Large intestine (tissue), 3 donors: ENCODE measurements around the gene ADGRG3. TPM values are rescaled to one million over a fixed set of nuclear protein-coding genes. Genes with fewer than 3 reads are reported as not detected.
"Not testable (repeated sequence)": the region's sequence is repeated elsewhere in the genome, so short reads cannot be mapped to it uniquely, and the experiment has no call there.

Experiments
- DNase-seq, 2 donors: peaks; one replicate each; pipeline versions ENCODE4 v3.0.0 to v3.0.0-alpha.2; 2013
- H3K27ac ChIP-seq: one replicate; pipeline ENCODE4 v1.5.1; 2013; ENCODE audit warnings: low read length
- H3K27me3 ChIP-seq: 2 replicates; pipeline ENCODE4 v1.6.1; 2013; ENCODE audit warnings: low read length; ENCODE audit not compliant: control insufficient read depth, insufficient read depth
- H3K36me3 ChIP-seq: 2 replicates; pipeline ENCODE4 v1.6.1; 2013; ENCODE audit warnings: low read length; ENCODE audit not compliant: control insufficient read depth, insufficient read depth
- H3K4me1 ChIP-seq: one replicate; pipeline ENCODE4 v1.6.1; 2013; ENCODE audit warnings: low read length; ENCODE audit not compliant: control insufficient read depth, insufficient read depth
- H3K4me3 ChIP-seq: one replicate; pipeline ENCODE4 v1.5.1; 2013; ENCODE audit warnings: low read length
- H3K9me3 ChIP-seq: one replicate; pipeline ENCODE4 v1.6.1; 2013; ENCODE audit warnings: mild to moderate bottlenecking, low read depth, low read length, moderate library complexity; ENCODE audit not compliant: control insufficient read depth
- WGBS: methylation state at CpG from one replicate; pipeline ENCODE4 v1.1.5; 2013; ENCODE audit warnings: low lambda C conversion rate; ENCODE audit not compliant: insufficient coverage; 5-methylcytosine and 5-hydroxymethylcytosine counted together
- polyA plus RNA-seq: library from polyadenylated mRNA; unstranded; fragments of 120-200 nt; gene quantifications from one replicate; pipeline ENCODE4 v1.2.1, GENCODE V29; 2013

ADGRG3 gene
- polyA plus RNA-seq, 1 donor: 1.7 TPM

GRCh38 chr16:57665541-57665940 lies 2.6 kb upstream of the ADGRG3 start:
- Histone ChIP-seq H3K9me3 (no peaks in the 10 kb centered on the region), H3K36me3 (peaks cover 44% of the 10 kb centered on the region), H3K4me1 (no peaks in the 10 kb centered on the region), H3K4me3 (no peak overlapping the region), H3K27me3 (no peaks in the 10 kb centered on the region), H3K27ac (no peak overlapping the region)
- WGBS: no CpG with 5 or more reads among the region's 4 CpGs
- DNase-seq: no peak

GRCh38 chr16:57666353-57667047 lies 1.6 kb upstream of the ADGRG3 start:
- no peak for DNase-seq
- Histone ChIP-seq H3K36me3 (peaks cover 36% of the 10 kb centered on the region), H3K4me3 (no peak overlapping the region), H3K9me3 (no peaks in the 10 kb centered on the region), H3K27ac (no peak overlapping the region), H3K27me3 (no peaks in the 10 kb centered on the region), H3K4me1 (no peaks in the 10 kb centered on the region)
- WGBS: no CpG with 5 or more reads among the region's 11 CpGs

GRCh38 chr16:57667048-57667525 lies 1.0 kb upstream of the ADGRG3 start:
- no peak overlapping the region for H3K4me3 ChIP-seq
- WGBS: no CpG with 5 or more reads among the region's 5 CpGs

GRCh38 chr16:57667526-57668262 lies 412 bp upstream of the ADGRG3 start:
- Histone ChIP-seq H3K36me3 (peaks cover 24% of the 10 kb centered on the region), H3K9me3 (no peaks in the 10 kb centered on the region), H3K4me1 (no peaks in the 10 kb centered on the region), H3K4me3 (no peak overlapping the region), H3K27ac (no peak overlapping the region), H3K27me3 (no peaks in the 10 kb centered on the region)
- WGBS: no CpG with 5 or more reads among the region's 17 CpGs
- DNase-seq: no peak

More at GRCh38 chr16:57667048-57667525, 1.0 kb upstream of the ADGRG3 start:
- no peak for DNase-seq
- peaks cover 30% of the 10 kb centered on the region for H3K36me3 ChIP-seq
- H3K4me1 ChIP-seq: no peaks in the 10 kb centered on the region
- H3K27ac ChIP-seq: no peak overlapping the region
- no peaks in the 10 kb centered on the region for H3K27me3 ChIP-seq
- no peaks in the 10 kb centered on the region for H3K9me3 ChIP-seq

- Histone ChIP-seq H3K36me3 (peaks cover 14% of the 10 kb centered on the region), H3K4me3 (no peak overlapping the region), H3K27ac (no peak overlapping the region), H3K9me3 (no peaks in the 10 kb centered on the region), H3K4me1 (no peaks in the 10 kb centered on the region), H3K27me3 (no peaks in the 10 kb centered on the region)
- DNase-seq: no peak
- WGBS: no CpG with 5 or more reads among the region's 20 CpGs
Measured at GRCh38 chr16:57668630-57669475, 747 bp downstream of the ADGRG3 start.

GRCh38 chr16:57669476-57670162 lies 1.5 kb downstream of the ADGRG3 start:
- no peaks in the 10 kb centered on the region for H3K9me3 ChIP-seq
- no peak overlapping the region for H3K4me3 ChIP-seq
- H3K27me3 ChIP-seq: no peaks in the 10 kb centered on the region
- DNase-seq: no peak
- H3K27ac ChIP-seq: no peak overlapping the region
- no peaks in the 10 kb centered on the region for H3K4me1 ChIP-seq
- H3K36me3 ChIP-seq: peaks cover 6% of the 10 kb centered on the region
- WGBS: no CpG with 5 or more reads among the region's 12 CpGs

- no peaks in the 10 kb centered on the region for H3K9me3 ChIP-seq
- H3K36me3 ChIP-seq: peaks cover 3% of the 10 kb centered on the region
- no peak for DNase-seq
- no peaks in the 10 kb centered on the region for H3K4me1 ChIP-seq
- no peak overlapping the region for H3K4me3 ChIP-seq
- WGBS: 60% methylated on average over 1 of the region's 4 CpGs
- no peak overlapping the region for H3K27ac ChIP-seq
- H3K27me3 ChIP-seq: no peaks in the 10 kb centered on the region
Measured at GRCh38 chr16:57670196-57670595, 2.1 kb downstream of the ADGRG3 start.

- H3K27me3 ChIP-seq, H3K9me3 ChIP-seq, H3K4me1 ChIP-seq, H3K27ac ChIP-seq, H3K4me3 ChIP-seq, H3K36me3 ChIP-seq, DNase-seq: not testable (repeated sequence)
- WGBS: no CpG with 5 or more reads among the region's 7 CpGs
Measured at GRCh38 chr16:57671451-57671850, 3.3 kb downstream of the ADGRG3 start.

- no peaks in the 10 kb centered on the region for H3K4me1 ChIP-seq
- H3K4me3 ChIP-seq: no peak overlapping the region
- no peak overlapping the region for H3K27ac ChIP-seq
- no peaks in the 10 kb centered on the region for H3K36me3 ChIP-seq
- no peaks in the 10 kb centered on the region for H3K27me3 ChIP-seq
- DNase-seq: no peak
- no peaks in the 10 kb centered on the region for H3K9me3 ChIP-seq
- no CpG with 5 or more reads among the region's 3 CpGs for WGBS
Measured at GRCh38 chr16:57672416-57672815, 4.3 kb downstream of the ADGRG3 start.

GRCh38 chr16:57672824-57673223 lies 4.7 kb downstream of the ADGRG3 start:
- WGBS: no CpG with 5 or more reads among the region's 2 CpGs

More at GRCh38 chr16:57672824-57673223, 4.7 kb downstream of the ADGRG3 start:
- H3K27me3 ChIP-seq: no peaks in the 10 kb centered on the region
- H3K4me3 ChIP-seq: no peak overlapping the region
- no peak overlapping the region for H3K27ac ChIP-seq
- no peaks in the 10 kb centered on the region for H3K9me3 ChIP-seq
- no peaks in the 10 kb centered on the region for H3K4me1 ChIP-seq
- no peak for DNase-seq
- no peaks in the 10 kb centered on the region for H3K36me3 ChIP-seq
